Smooth muscle cell (in vitro differentiated cells): ENCODE results near the gene DYNC1I1. TPM values are rescaled to one million over a fixed set of nuclear protein-coding genes. Genes with fewer than 3 reads are reported as not detected.

Experiments
- DNase-seq: peaks from one replicate; lab custom pipeline; 2025; ENCODE audit not compliant: unreplicated experiment; lab: John Stamatoyannopoulos, UW
- H2AFZ ChIP-seq: fragments of 200-600 bp; sonication (generic); 2 replicates; pipeline ENCODE4 v1.6.0; 2016; ENCODE audit warnings: antibody characterized with exemption, low read depth, mild to moderate bottlenecking
- H3F3A ChIP-seq: fragments of 200-600 bp; sonication (generic); 2 replicates; pipeline ENCODE4 v1.6.0; 2017; ENCODE audit warnings: antibody characterized with exemption, low read depth
- H3K27ac ChIP-seq: fragments of 200-600 bp; sonication (generic); 2 replicates; pipeline ENCODE4 v1.5.1; 2016; ENCODE audit warnings: low read depth, mild to moderate bottlenecking
- H3K27me3 ChIP-seq: fragments of 200-600 bp; sonication (generic); 2 replicates; pipeline ENCODE4 v1.6.1; 2016; ENCODE audit warnings: low read depth, mild to moderate bottlenecking
- H3K36me3 ChIP-seq: fragments of 200-600 bp; sonication (generic); 2 replicates; pipeline ENCODE4 v1.5.1; 2016; ENCODE audit warnings: low read depth
- H3K4me1 ChIP-seq: fragments of 200-600 bp; sonication (generic); 2 replicates; pipeline ENCODE4 v1.5.1; 2016; ENCODE audit warnings: low read depth
- H3K4me2 ChIP-seq: fragments of 200-600 bp; sonication (generic); 2 replicates; pipeline ENCODE4 v1.6.0; 2016; ENCODE audit warnings: mild to moderate bottlenecking
- H3K4me3 ChIP-seq: fragments of 200-600 bp; sonication (generic); 2 replicates; pipeline ENCODE4 v1.5.1; 2016; ENCODE audit warnings: mild to moderate bottlenecking
- H3K79me2 ChIP-seq: fragments of 200-600 bp; sonication (generic); 2 replicates; pipeline ENCODE4 v1.6.0; 2016; ENCODE audit warnings: low read depth, mild to moderate bottlenecking
- H3K9ac ChIP-seq: fragments of 200-600 bp; sonication (generic); 2 replicates; pipeline ENCODE4 v1.6.0; 2016; ENCODE audit warnings: low read depth
- H3K9me3 ChIP-seq: fragments of 200-600 bp; sonication (generic); replicated peaks from 2 replicates; pipeline ENCODE4 v1.5.1; 2016; ENCODE audit warnings: low read depth
- H4K20me1 ChIP-seq: fragments of 200-600 bp; sonication (generic); 2 replicates; pipeline ENCODE4 v1.6.0; 2016; ENCODE audit warnings: low read depth
- WGBS: methylation state at CpG from one replicate; pipeline ENCODE4 v1.1.7; 2016; ENCODE audit warnings: low lambda C conversion rate; 5-methylcytosine and 5-hydroxymethylcytosine counted together
- polyA plus RNA-seq: library from polyadenylated mRNA; unstranded; fragments of >200 nt; fragmentation: Nextera tagmentation; extraction: Ambion mirVana; gene quantifications from 2 replicates; pipeline ENCODE4 v1.2.1, GENCODE V29; 2016
- total RNA-seq: library from RNA; depleted of rRNA; stranded (reverse); fragments of >200 nt; gene quantifications from 2 replicates; pipeline ENCODE4 v1.2.3, GENCODE V29; 2014
- TF ChIP-seq, protein P1 (sequence below): fragments of 200-600 bp; sonication (generic); IDR thresholded peaks from 2 replicates; pipeline ENCODE4 v1.5.1; 2017; ENCODE audit warnings: borderline replicate concordance, mild to moderate bottlenecking, antibody characterized with exemption; ENCODE audit not compliant: insufficient read depth, poor library complexity, severe bottlenecking

Gene DYNC1I1
- total and polyA plus RNA-seq, 2 experiments from 2014 or later = 1.1 to 2.4 TPM

DNA sequence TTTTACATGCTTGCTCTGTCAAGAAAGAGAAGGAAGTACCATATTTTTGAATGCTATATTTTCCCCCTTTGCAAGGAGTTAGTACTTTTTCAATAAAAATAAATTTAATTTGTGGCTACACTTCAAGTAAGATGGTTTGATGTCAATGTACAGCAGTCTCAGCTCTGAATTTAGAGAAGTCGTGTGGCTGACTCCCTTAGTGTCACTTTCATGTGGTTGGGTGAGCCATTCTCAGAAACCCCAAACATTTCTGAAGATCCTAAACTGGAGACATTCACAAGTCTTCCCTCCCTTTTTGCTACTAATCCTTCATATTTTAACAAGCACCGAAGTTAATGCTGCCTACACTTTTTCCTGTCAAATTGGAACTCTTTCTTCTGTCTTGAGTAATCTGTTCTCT is 244.4 kb downstream of the DYNC1I1 start:
- H3K4me1 ChIP-seq = no peaks in the 10 kb centered on the region
- no peaks in the 10 kb centered on the region for H4K20me1 ChIP-seq
- H3K79me2 ChIP-seq = no peaks in the 10 kb centered on the region
- no peaks in the 10 kb centered on the region for H3F3A ChIP-seq
- no peaks in the 10 kb centered on the region for H3K27me3 ChIP-seq
- TF ChIP-seq, protein P1, sequence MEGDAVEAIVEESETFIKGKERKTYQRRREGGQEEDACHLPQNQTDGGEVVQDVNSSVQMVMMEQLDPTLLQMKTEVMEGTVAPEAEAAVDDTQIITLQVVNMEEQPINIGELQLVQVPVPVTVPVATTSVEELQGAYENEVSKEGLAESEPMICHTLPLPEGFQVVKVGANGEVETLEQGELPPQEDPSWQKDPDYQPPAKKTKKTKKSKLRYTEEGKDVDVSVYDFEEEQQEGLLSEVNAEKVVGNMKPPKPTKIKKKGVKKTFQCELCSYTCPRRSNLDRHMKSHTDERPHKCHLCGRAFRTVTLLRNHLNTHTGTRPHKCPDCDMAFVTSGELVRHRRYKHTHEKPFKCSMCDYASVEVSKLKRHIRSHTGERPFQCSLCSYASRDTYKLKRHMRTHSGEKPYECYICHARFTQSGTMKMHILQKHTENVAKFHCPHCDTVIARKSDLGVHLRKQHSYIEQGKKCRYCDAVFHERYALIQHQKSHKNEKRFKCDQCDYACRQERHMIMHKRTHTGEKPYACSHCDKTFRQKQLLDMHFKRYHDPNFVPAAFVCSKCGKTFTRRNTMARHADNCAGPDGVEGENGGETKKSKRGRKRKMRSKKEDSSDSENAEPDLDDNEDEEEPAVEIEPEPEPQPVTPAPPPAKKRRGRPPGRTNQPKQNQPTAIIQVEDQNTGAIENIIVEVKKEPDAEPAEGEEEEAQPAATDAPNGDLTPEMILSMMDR = no peak
- 58% methylated on average over 2 of the region's 2 CpGs for WGBS
- H3K4me2 ChIP-seq = no peak overlapping the region
- H3K9me3 ChIP-seq = no peaks in the 10 kb centered on the region
- H3K36me3 ChIP-seq = no peaks in the 10 kb centered on the region
- H2AFZ ChIP-seq = no peak overlapping the region
- H3K27ac ChIP-seq = no peak overlapping the region
- H3K4me3 ChIP-seq = no peak overlapping the region
- no peak for DNase-seq
- no peak overlapping the region for H3K9ac ChIP-seq

DNA sequence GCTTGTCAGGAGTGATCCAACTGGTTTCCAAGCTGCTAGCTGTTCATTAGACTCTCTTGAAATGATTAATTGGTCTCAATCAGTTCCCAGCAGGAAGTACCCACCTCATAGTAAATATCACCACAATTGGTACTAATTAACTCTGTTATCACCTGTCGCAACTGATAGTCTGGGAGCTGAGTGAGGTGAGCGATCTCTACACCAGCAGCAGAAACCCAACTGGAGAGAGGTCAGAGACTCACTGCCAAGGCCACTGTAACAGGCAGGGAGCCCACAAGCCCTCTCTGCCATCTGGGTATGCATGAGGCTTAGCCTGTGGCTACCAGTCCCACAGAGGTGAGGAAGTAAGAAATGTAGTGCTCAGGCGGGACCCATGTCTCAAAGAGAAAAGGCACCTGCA is 245.5 kb downstream of the DYNC1I1 start:
- Histone ChIP-seq H4K20me1 (no peaks in the 10 kb centered on the region), H3K27ac (no peak overlapping the region), H3K4me3 (no peak overlapping the region), H3K79me2 (no peaks in the 10 kb centered on the region), H3K9me3 (no peaks in the 10 kb centered on the region), H3K27me3 (no peaks in the 10 kb centered on the region), H3K4me1 (no peaks in the 10 kb centered on the region), H3K9ac (no peak overlapping the region), H3F3A (no peaks in the 10 kb centered on the region), H3K4me2 (no peak overlapping the region), H3K36me3 (no peaks in the 10 kb centered on the region), H2AFZ (no peak overlapping the region)
- TF ChIP-seq, protein P1 = no peak
- DNase-seq = no peak
- 85% methylated on average over 3 of the region's 3 CpGs for WGBS

GRCh38 chr7:96021568-96021967 is 249.2 kb downstream of the DYNC1I1 start:
- Histone ChIP-seq H3K4me1 (no peaks in the 10 kb centered on the region), H3K9ac (no peak overlapping the region), H3K79me2 (no peaks in the 10 kb centered on the region), H3K27me3 (no peaks in the 10 kb centered on the region), H3K9me3 (no peaks in the 10 kb centered on the region), H3K4me3 (no peak overlapping the region), H3K4me2 (no peak overlapping the region), H2AFZ (no peak overlapping the region), H4K20me1 (no peaks in the 10 kb centered on the region), H3F3A (no peaks in the 10 kb centered on the region), H3K27ac (no peak overlapping the region), H3K36me3 (no peaks in the 10 kb centered on the region)
- DNase-seq = no peak
- 83% methylated on average over 4 of the region's 4 CpGs for WGBS
- TF ChIP-seq, protein P1 = no peak

DNA sequence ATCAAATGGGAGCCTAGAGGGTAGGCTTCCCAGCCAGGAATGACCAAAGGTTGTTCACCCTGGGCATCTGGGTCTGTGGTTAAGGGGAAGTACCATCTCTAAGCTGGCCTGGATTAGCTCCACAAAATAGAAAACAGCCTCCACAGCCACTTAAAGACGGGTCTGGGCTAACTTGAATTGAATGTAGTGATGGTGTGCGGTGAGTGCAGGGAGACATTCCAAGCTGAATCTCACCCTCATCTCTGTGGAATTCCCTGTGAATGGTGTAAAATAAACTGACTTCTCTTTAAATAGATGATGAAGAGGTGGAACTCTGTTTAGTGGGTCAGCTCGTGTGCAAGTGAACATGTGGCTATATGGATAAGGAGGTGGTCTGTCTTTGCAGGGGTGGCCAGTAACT is 251.0 kb downstream of the DYNC1I1 start:
- 35% methylated on average over 3 of the region's 3 CpGs for WGBS
- no peaks in the 10 kb centered on the region for H3K79me2 ChIP-seq
- H3K4me3 ChIP-seq = no peak overlapping the region
- TF ChIP-seq, protein P1 = no peak
- no peaks in the 10 kb centered on the region for H3K9me3 ChIP-seq
- H3K9ac ChIP-seq = no peak overlapping the region
- no peaks in the 10 kb centered on the region for H3F3A ChIP-seq
- H3K36me3 ChIP-seq = no peaks in the 10 kb centered on the region
- H3K4me2 ChIP-seq = no peak overlapping the region
- no peak overlapping the region for H2AFZ ChIP-seq
- no peaks in the 10 kb centered on the region for H3K27me3 ChIP-seq
- H3K4me1 ChIP-seq = no peaks in the 10 kb centered on the region
- no peaks in the 10 kb centered on the region for H4K20me1 ChIP-seq
- H3K27ac ChIP-seq = no peak overlapping the region
- DNase-seq = no peak
